ENCODE measurements around the gene CPA1. TPM values are rescaled to one million over a fixed set of nuclear protein-coding genes. Genes with fewer than 3 reads are reported as not detected.

Gene CPA1
- total RNA-seq, 1 experiment from 2014 or later: not detected

DNA sequence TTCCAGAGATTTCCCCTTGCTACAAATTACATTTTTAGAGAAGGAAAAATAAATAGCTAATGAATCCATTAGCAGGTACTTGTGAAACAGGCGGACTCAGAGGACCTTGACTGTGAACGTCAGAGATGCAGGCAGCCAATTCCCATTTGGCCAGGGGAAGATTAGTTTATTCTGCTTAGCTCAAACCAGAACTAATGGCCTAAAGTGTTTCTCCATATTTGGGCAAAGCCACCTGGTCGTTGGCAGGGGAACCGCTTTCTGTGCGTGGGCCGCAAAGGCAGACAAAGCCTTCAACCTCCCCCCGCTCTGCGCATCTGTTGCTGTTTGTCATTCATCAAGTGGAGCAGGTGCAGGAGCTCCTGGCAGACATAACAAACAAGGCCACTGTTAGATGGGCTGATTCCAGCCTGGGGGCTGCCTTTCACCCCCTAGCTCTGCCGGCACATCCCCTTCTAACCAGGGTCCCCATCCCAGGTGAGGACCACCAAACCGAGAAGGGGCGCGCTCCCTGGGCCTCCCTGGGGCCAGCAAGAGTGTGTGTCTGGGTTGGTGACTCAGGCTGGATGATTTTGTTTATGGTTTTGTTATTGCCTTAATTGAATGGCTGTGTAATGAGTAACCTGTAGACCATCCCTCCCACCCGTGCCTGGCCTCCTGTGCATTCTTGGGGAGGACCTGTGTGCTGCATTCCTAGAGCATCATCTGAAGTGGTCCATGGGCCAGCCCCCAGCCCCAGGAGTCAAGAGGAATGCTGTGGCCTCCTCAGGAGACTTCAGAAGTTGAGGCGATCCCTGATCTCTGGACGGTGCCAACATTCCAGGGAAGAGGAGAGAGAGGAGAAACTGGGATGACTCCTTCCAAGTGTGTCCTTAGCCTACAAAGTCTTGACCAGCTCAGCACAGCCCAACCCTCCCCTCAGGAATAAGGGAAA, 14.5 kb upstream of the CPA1 start:
- Histone ChIP-seq H3K27ac (ENCODE audit: low read length) (no peak overlapping the region), H3K36me3 (ENCODE audit: insufficient read depth, low read length) (no peaks in the 10 kb centered on the region), H2AFZ (ENCODE audit: low read length) (no peak overlapping the region), H4K20me1 (ENCODE audit: insufficient read depth, low read depth, low read length) (no peaks in the 10 kb centered on the region), H3K4me2 (ENCODE audit: low read depth, low read length, poor library complexity, severe bottlenecking) (no peak overlapping the region), H3K9ac (ENCODE audit: low read length) (no peak overlapping the region), H3K4me1 (ENCODE audit: low read length) (no peaks in the 10 kb centered on the region; the same call in 1 of the 2 replicates), H3K9me2 (replicated peaks; ENCODE audit: insufficient read depth, low read length) (no peaks in the 10 kb centered on the region), H3K4me3 (ENCODE audit: low read length) (no peak overlapping the region), H3K9me3 (ENCODE audit: low read length) (no peaks in the 10 kb centered on the region), H3K79me2 (ENCODE audit: low read length) (no peaks in the 10 kb centered on the region), H3K27me3 (ENCODE audit: low read length) (no peaks in the 10 kb centered on the region)
- DNase-seq: no peak

DNA sequence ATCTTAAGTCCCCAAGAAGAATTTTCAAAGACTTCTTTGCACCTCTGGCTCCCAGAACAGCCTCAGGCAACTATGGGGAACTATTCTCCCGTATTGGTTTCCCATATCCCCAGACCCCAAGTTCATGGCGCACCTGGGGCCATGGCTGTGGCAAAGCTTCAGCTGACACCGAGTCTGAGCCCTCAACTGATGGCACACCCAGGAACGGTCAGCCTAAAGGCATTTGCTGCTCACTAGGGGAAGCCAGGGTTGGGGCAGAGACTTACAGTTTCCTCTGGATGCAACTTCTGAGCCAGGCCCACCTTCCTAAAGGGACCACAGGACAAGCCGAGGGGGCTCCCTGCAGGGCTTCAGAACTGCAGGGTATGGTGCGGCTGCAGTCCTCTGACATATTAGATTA, 13.7 kb upstream of the CPA1 start:
- H3K27ac ChIP-seq (ENCODE audit: low read length): no peak overlapping the region
- no peak for DNase-seq
- H2AFZ ChIP-seq (ENCODE audit: low read length): no peak overlapping the region
- no peaks in the 10 kb centered on the region; the same call in 1 of the 2 replicates for H3K4me1 ChIP-seq (ENCODE audit: low read length)
- no peaks in the 10 kb centered on the region for H4K20me1 ChIP-seq (ENCODE audit: insufficient read depth, low read depth, low read length)
- H3K4me3 ChIP-seq (ENCODE audit: low read length): no peak overlapping the region
- H3K4me2 ChIP-seq (ENCODE audit: low read depth, low read length, poor library complexity, severe bottlenecking): no peak overlapping the region
- H3K9me3 ChIP-seq (ENCODE audit: low read length): no peaks in the 10 kb centered on the region
- H3K27me3 ChIP-seq (ENCODE audit: low read length): no peaks in the 10 kb centered on the region
- H3K9me2 ChIP-seq (replicated peaks; ENCODE audit: insufficient read depth, low read length): no peaks in the 10 kb centered on the region
- H3K79me2 ChIP-seq (ENCODE audit: low read length): no peaks in the 10 kb centered on the region
- no peaks in the 10 kb centered on the region for H3K36me3 ChIP-seq (ENCODE audit: insufficient read depth, low read length)
- H3K9ac ChIP-seq (ENCODE audit: low read length): no peak overlapping the region

- Histone ChIP-seq H3K27me3 (ENCODE audit: low read length) (no peaks in the 10 kb centered on the region), H3K4me2 (ENCODE audit: low read depth, low read length, poor library complexity, severe bottlenecking) (no peak overlapping the region), H3K9me2 (replicated peaks; ENCODE audit: insufficient read depth, low read length) (no peaks in the 10 kb centered on the region), H3K79me2 (ENCODE audit: low read length) (no peaks in the 10 kb centered on the region), H3K36me3 (ENCODE audit: insufficient read depth, low read length) (no peaks in the 10 kb centered on the region), H2AFZ (ENCODE audit: low read length) (no peak overlapping the region), H3K27ac (ENCODE audit: low read length) (no peak overlapping the region), H3K4me1 (ENCODE audit: low read length) (no peaks in the 10 kb centered on the region; the same call in 1 of the 2 replicates), H4K20me1 (ENCODE audit: insufficient read depth, low read depth, low read length) (no peaks in the 10 kb centered on the region), H3K9ac (ENCODE audit: low read length) (no peak overlapping the region), H3K9me3 (ENCODE audit: low read length) (no peaks in the 10 kb centered on the region), H3K4me3 (ENCODE audit: low read length) (no peak overlapping the region)
- no peak for DNase-seq
Measured at GRCh38 chr7:130367088-130367755, 13.1 kb upstream of the CPA1 start.

GRCh38 chr7:130367836-130368746, 12.2 kb upstream of the CPA1 start:
- no peaks in the 10 kb centered on the region; the same call in 1 of the 2 replicates for H3K4me1 ChIP-seq (ENCODE audit: low read length)
- H3K9ac ChIP-seq (ENCODE audit: low read length): no peak overlapping the region
- no peaks in the 10 kb centered on the region for H3K9me3 ChIP-seq (ENCODE audit: low read length)
- no peak overlapping the region for H3K4me3 ChIP-seq (ENCODE audit: low read length)
- H3K36me3 ChIP-seq (ENCODE audit: insufficient read depth, low read length): no peaks in the 10 kb centered on the region
- H3K79me2 ChIP-seq (ENCODE audit: low read length): no peaks in the 10 kb centered on the region
- no peak for DNase-seq
- H3K27me3 ChIP-seq (ENCODE audit: low read length): no peaks in the 10 kb centered on the region
- no peaks in the 10 kb centered on the region for H3K9me2 ChIP-seq (replicated peaks; ENCODE audit: insufficient read depth, low read length)
- H3K4me2 ChIP-seq (ENCODE audit: low read depth, low read length, poor library complexity, severe bottlenecking): no peak overlapping the region
- H4K20me1 ChIP-seq (ENCODE audit: insufficient read depth, low read depth, low read length): no peaks in the 10 kb centered on the region
- H3K27ac ChIP-seq (ENCODE audit: low read length): no peak overlapping the region
- H2AFZ ChIP-seq (ENCODE audit: low read length): no peak overlapping the region

- no peak overlapping the region for H3K4me3 ChIP-seq (ENCODE audit: low read length)
- H3K27ac ChIP-seq (ENCODE audit: low read length): no peak overlapping the region
- no peaks in the 10 kb centered on the region for H3K36me3 ChIP-seq (ENCODE audit: insufficient read depth, low read length)
- H3K4me1 ChIP-seq (ENCODE audit: low read length): no peaks in the 10 kb centered on the region; the same call in 1 of the 2 replicates
- H3K9ac ChIP-seq (ENCODE audit: low read length): no peak overlapping the region
- H3K9me3 ChIP-seq (ENCODE audit: low read length): no peaks in the 10 kb centered on the region
- H3K27me3 ChIP-seq (ENCODE audit: low read length): no peaks in the 10 kb centered on the region
- no peaks in the 10 kb centered on the region for H4K20me1 ChIP-seq (ENCODE audit: insufficient read depth, low read depth, low read length)
- no peak for DNase-seq
- no peak overlapping the region for H2AFZ ChIP-seq (ENCODE audit: low read length)
- no peaks in the 10 kb centered on the region for H3K9me2 ChIP-seq (replicated peaks; ENCODE audit: insufficient read depth, low read length)
- H3K79me2 ChIP-seq (ENCODE audit: low read length): no peaks in the 10 kb centered on the region
- H3K4me2 ChIP-seq (ENCODE audit: low read depth, low read length, poor library complexity, severe bottlenecking): no peak overlapping the region
Measured at GRCh38 chr7:130369110-130369711, 11.1 kb upstream of the CPA1 start.

GRCh38 chr7:130369831-130370550, 10.3 kb upstream of the CPA1 start:
- Histone ChIP-seq H3K9me3 (ENCODE audit: low read length) (no peaks in the 10 kb centered on the region), H3K4me3 (ENCODE audit: low read length) (no peak overlapping the region), H3K4me2 (ENCODE audit: low read depth, low read length, poor library complexity, severe bottlenecking) (no peak overlapping the region), H4K20me1 (ENCODE audit: insufficient read depth, low read depth, low read length) (no peaks in the 10 kb centered on the region), H3K4me1 (ENCODE audit: low read length) (no peaks in the 10 kb centered on the region; the same call in 1 of the 2 replicates), H2AFZ (ENCODE audit: low read length) (no peak overlapping the region), H3K79me2 (ENCODE audit: low read length) (no peaks in the 10 kb centered on the region), H3K9ac (ENCODE audit: low read length) (no peak overlapping the region), H3K9me2 (replicated peaks; ENCODE audit: insufficient read depth, low read length) (no peaks in the 10 kb centered on the region), H3K27ac (ENCODE audit: low read length) (no peak overlapping the region), H3K27me3 (ENCODE audit: low read length) (no peaks in the 10 kb centered on the region), H3K36me3 (ENCODE audit: insufficient read depth, low read length) (no peaks in the 10 kb centered on the region)
- DNase-seq: no peak

GRCh38 chr7:130371046-130371445, 9.2 kb upstream of the CPA1 start:
- H2AFZ ChIP-seq (ENCODE audit: low read length): no peak overlapping the region
- H3K9ac ChIP-seq (ENCODE audit: low read length): no peak overlapping the region
- no peaks in the 10 kb centered on the region for H4K20me1 ChIP-seq (ENCODE audit: insufficient read depth, low read depth, low read length)
- H3K4me1 ChIP-seq (ENCODE audit: low read length): no peaks in the 10 kb centered on the region; the same call in 1 of the 2 replicates
- H3K36me3 ChIP-seq (ENCODE audit: insufficient read depth, low read length): no peaks in the 10 kb centered on the region
- no peaks in the 10 kb centered on the region for H3K9me2 ChIP-seq (replicated peaks; ENCODE audit: insufficient read depth, low read length)
- H3K4me2 ChIP-seq (ENCODE audit: low read depth, low read length, poor library complexity, severe bottlenecking): no peak overlapping the region
- H3K27me3 ChIP-seq (ENCODE audit: low read length): no peaks in the 10 kb centered on the region
- no peak overlapping the region for H3K4me3 ChIP-seq (ENCODE audit: low read length)
- H3K79me2 ChIP-seq (ENCODE audit: low read length): no peaks in the 10 kb centered on the region
- no peaks in the 10 kb centered on the region for H3K9me3 ChIP-seq (ENCODE audit: low read length)
- no peak for DNase-seq
- no peak overlapping the region for H3K27ac ChIP-seq (ENCODE audit: low read length)
